Sigmoid colon (tissue), 4 donors: ENCODE results near the gene SH3BGRL.

Source experiments
- CTCF ChIP-seq, 4 experiments: fragments of 450-650 bp in 3 of 4; fragments of 200-600 bp in 1 of 4; IDR thresholded peaks; one replicate each; pipeline ENCODE4 v1.5.1; 2016 to 2019; ENCODE audit warnings: antibody characterized with exemption in 4 of 4, mild to moderate bottlenecking in 3 of 4, moderate library complexity in 2 of 4
- EP300 ChIP-seq, 4 donors: sonication (generic); formaldehyde crosslinking; IDR thresholded peaks; one replicate each; pipeline ENCODE4 v1.6.1; 2017; ENCODE audit warnings: antibody characterized with exemption in 4 of 4
- POLR2A ChIP-seq, 2 donors: fragments of 450-650 bp; IDR thresholded peaks; one replicate each; pipeline ENCODE4 v1.6.1; 2016; ENCODE audit warnings: antibody characterized with exemption in 2 of 2, mild to moderate bottlenecking in 2 of 2, moderate library complexity in 2 of 2
- POLR2AphosphoS5 ChIP-seq, 4 donors: sonication (generic); formaldehyde crosslinking; IDR thresholded peaks; one replicate each; pipeline ENCODE4 v1.6.1; 2017; ENCODE audit warnings: antibody characterized with exemption in 4 of 4

- TF ChIP-seq CTCF (IDR thresholded peaks at IDR 0.05) (no peak), POLR2A (IDR thresholded peaks at IDR 0.05) (no peak), EP300 (IDR thresholded peaks at IDR 0.05) (no peak), POLR2AphosphoS5 (IDR thresholded peaks at IDR 0.05) (no peak)
These were observed 13.8 kb downstream of the SH3BGRL start for GRCh38 chrX:81215685-81216084.
